Activated T-cell treated with anti-CD3 and anti-CD28 coated beads for 1 hour (primary cell): ENCODE data around the gene ELP1.

ENCODE experiments used
- DNase-seq: peaks from one replicate; pipeline ENCODE4 v3.0.0-alpha.2; 2020; ENCODE audit warnings: low read depth

The ELP1 gene

DNA sequence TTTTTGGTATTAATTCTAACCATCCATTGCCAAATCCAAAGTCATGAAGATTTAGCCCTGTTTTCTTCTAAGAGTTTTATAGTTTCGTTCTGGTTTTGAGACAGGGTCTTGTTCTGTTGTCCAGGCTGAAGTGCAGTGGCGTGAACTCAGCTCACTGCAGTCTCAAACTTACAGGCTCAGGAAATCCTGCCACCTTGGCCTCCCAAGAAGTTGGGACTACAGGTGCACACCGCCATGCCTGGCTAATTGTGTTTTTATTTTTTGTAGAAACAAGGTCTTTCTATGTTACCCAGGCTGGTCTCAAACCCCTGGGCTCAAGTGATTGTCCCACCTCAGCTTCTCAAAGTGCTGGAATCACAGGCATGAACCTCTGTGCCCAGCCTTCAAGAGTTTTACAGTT is 50.8 kb downstream of the ELP1 start:
- DNase-seq, result no peak

DNA sequence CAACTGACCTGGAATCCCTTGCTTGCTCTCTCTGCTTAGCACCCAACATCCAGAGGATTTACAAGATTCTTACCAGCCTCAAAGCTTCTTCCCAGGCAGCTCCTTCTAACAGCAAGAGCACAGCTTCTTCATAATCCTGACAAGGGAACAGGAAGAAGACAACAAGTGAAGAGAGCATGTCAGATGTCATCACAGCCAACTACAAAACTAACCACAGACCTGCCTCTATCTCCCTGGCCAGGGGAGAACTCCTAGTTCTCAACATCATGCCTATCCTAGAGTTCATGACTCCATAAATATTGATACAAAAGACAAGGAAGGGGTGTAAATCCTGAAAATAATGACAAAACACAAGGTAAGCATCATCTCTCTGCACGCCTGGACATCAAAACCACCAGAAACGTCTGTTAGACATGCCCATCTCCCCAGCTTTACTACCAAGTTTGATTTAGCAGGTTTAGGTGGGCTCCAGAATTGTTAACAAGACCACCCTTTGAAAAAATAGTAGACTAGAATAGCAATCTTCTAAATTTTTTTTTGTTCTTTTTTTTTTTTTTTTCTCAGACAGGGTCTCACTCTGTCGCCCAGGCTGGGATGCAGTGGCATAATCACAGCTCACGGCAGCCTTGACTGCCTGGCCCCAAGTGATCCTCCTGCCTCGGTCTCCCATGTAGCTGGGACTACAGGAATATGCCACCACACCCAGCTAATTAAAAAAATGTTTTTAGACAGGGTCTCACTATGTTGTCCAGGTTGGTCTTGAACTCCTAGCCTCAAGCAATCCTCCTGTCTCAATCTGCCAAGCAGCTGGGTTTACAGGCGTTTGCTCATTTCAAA is 51.7 kb downstream of the ELP1 start:
- no peak for DNase-seq

DNA sequence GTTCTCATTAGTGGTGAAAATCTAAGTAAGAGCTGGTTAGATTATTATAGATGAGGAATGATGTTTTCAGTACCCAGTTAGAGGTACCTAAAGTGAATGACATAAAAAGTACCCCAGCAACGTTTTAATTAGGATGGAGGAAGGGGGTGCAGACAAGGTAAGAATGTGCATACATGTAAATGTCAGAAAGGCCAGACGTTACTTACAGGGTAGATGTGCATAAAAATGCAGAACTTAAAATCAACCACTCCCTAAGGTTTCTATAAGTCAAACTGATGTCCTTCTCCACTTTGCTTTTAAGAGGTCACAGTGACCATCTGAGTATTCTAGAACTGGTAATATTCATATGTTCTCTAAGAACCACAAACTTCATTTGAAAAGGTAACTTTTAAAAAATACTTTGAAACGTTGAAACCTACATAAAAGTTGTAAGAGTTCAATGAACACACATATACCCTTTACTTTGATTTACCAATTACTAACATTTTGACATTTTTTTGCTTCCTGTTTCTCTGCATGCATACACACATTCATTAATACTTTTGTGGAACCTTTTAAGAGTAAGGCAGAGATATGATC is 53.1 kb downstream of the ELP1 start:
- DNase-seq, result no peak

DNA sequence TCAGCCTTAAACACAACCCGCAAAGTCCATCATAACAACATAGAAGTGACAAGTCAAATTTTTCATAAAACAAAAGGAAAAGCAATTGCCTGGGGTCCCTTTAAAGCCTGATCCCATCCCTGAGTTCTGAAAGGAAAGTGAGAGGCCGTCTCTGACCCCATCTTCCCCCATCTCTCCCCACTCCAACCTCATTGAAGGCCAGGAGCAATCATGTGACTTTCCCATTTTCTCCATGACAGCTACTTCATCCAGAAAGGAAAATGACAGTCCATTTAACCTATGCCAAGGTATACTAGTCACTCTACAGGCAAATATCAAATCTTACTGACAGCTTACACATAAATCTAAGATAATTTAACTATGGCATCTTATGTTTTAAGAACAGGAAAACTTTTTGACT is 56.4 kb downstream of the ELP1 start:
- no peak for DNase-seq

DNA sequence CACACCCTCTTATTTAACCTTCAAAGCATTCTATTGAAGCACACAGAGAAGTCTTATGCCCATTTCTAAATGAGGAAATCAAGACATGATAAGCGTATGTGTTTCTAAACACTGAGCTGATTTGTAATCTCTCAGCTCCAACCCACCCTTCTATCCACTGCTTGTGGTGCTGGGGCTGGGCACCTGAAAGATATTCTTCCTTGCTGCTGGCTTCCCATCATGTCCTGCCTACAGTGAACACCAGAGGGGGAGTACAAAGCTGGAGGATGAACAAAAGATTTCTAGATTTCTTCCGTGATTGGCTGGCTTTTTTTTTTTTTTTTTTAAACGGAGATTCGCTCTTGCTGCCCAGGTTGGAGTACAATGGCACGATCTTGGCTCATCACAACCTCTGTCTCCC is 57.5 kb downstream of the ELP1 start:
- no peak for DNase-seq

DNA sequence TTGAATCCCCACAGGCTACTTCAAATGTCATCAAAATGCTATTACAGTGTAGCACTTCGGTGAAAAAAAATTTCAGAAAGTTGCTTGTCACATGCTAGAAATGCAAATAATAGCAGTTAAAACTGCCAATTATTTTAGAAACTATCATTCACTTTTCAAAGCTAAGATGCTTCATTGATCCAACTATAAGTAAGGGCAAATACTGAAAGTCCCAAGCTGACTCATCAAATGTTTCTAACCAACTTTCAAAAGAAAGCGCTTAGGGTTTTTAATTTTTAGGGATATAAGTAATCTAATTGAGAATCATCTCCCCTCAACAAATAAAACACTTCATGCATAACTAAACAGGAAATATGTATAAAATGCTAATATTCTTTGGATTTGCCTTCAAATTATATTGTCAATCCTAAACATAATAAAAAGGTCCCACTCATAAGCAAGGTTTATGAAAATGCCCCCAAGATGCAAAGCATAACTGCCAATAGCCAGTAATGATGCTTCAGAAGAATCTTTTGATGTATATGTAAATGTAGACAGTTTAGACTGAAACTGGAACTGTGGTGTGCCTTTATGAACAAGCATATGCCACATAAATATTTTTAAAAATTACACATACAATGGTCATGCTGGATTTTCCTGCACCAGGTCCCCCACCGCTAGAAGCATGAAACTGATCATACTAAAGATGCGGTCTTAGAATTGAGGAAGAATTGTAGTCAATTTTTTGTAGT is 59.7 kb downstream of the ELP1 start:
- no peak for DNase-seq

DNA sequence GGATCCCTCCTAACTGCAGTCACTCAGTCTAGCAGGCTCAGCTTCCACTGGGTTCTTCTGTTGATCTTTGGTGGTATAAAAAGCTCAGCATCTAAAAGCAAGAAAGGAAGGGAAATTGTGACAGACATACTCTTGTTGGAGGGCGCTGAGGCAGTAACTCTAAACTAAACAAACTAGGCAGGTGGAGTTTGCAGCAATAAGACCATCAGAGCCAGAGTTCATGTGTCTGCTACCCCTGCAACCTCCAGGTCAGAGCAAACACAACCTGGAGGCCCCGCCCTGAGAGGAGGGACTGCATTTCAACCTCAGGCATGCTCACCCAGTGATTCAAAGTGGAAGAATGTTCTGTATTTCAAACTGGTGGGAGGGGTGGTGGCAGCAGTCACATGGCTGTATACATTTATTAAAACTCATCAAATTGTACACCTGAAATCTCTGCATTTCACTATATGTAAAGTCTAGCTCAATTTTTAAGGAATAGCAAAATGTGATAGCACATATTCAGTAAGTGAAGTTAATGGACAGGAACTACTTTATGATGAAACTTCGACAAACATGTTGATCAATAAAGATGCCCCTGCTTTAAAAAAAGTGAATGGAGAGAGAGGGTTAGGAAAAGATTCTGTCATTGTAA is 64.7 kb downstream of the ELP1 start:
- DNase-seq, result no peak

DNA sequence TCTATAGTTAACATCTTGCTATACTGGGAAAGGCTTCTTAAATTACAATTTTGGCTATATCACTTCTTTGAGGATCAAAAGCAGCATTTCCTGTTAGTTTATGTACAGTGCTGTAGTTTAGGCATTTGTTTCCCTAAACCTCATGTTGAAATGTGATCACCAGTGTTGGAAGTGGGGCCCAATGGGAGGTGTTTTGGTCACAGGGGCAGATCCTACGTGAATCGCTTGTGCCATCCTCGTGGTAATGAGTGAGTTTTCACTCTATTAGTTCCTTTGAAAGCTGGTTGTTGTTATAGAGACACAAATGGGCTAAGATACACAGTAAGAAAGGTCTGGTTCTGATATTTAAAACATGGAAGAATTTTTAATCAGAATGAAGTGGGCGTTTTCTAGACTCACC is 66.1 kb downstream of the ELP1 start:
- no peak for DNase-seq

DNA sequence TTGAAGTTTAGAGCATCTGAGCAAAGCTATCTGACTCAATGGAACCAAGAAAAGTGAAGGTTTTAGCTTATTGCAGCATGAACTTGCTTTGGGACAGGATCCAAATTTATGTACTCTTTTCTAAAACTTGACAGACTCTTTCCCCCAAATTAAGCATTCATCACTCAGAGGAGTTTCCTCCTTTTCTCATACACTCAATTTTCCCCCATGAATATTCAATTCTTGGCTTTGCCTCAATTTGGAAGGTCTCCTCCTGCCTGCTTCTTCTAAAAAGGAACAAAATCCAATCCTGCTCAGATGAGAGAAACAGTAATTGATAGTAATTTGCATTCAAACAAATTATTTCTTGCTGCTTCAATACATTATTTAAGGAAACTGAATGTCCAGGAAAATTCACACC is 66.8 kb downstream of the ELP1 start:
- DNase-seq, result no peak

DNA sequence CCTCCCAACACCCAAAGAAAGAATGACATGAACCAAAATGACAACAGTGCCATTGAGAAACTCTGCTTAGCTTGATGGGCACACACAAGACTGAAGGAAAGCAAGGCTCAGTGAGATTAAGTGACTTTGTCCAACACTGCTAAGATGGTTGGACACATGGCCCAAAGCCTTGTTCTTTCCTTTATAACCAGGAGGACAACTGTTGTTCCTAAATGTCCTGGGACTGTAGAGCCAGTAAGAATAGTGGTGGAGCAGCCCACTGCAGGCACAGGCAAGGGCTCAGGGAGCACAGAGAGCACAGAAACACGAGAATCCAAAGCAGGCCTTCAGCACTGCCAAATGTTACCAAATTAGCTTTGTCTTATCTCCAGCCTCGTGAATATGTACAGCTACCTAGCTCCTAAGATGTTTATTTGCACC is 67.9 kb downstream of the ELP1 start:
- no peak for DNase-seq

DNA sequence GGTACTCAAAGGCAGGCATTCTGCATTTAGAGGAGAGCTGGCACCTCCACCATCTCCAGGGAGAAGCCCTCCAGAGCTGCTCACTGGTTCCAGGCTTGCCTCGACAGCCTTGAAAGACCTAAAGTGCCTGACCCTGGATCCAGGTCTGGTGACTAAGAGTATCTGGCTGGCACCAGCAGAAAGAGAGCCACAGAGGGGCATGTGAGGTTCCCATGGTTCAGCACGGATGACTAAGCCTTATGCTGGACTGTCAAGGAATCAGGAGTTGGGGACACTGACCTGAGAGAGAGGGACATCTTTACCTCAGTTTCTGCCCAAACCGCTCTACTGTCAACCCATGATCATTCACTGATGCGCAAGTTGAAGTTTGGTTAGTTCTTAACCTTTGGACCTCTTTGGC is 68.9 kb downstream of the ELP1 start:
- no peak for DNase-seq

DNA sequence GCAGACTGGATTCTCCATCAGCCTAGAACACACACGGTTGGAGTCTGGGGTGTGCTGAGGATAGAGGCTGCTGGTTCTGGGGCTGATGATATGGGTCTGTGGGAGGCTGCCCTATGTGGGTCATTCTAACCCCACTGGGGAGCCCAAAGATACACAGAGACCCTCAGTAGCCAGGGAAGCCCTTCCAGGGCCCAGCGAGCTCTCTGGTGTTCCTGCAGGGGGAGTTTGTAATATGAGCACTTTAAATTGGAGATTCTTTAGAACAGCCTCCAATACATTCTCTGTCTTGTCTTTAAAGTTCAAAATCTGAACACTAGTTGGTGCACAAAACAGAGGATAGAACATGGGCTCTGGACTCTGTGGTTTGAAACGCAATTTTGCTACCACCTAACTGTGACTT is 69.5 kb downstream of the ELP1 start:
- no peak for DNase-seq

DNA sequence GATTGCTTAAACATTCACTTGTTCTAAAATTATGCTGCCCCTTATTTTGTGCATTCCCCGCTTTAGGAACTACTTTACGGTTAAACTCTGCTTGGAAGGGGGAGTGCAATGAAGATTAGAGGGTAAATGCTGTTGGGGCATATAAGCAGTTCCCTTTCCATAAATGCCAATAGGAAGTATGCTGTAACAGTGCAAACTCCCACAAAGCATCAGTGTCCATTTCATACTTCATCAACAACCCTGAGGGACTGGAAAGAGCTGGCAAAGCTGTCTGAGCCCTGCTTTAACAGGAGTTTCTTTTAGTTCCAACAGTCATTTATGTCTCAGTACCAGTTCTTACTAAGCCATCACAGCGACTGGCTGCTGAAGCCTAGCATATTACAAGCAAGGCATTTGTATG is 70.0 kb downstream of the ELP1 start:
- no peak for DNase-seq

DNA sequence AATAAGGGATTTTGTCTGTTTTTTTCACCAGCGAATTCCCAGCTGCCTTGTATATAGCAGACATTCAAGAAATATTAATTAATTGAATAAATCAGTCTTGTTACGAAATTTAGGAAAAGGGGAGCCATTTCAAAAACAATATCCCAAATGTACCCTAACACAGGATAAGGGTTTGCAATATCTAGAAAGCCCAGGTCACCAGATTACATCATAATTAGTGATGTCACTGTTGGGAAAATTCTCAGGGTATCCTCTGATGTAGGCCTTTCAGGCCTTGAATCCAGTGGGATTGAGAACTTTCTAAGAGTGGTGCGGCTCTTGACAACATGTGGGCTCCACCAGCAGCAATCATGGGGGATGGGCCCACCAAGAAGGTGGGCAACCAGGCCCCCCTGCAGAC is 71.9 kb downstream of the ELP1 start, which contains the start of gene ACTL7A:
TSS of gene ACTL7A (plus strand) at position 270 of the 400 bp plus-strand sequence. CDS start at position 327, 57 bp downstream.
- no peak for DNase-seq

DNA sequence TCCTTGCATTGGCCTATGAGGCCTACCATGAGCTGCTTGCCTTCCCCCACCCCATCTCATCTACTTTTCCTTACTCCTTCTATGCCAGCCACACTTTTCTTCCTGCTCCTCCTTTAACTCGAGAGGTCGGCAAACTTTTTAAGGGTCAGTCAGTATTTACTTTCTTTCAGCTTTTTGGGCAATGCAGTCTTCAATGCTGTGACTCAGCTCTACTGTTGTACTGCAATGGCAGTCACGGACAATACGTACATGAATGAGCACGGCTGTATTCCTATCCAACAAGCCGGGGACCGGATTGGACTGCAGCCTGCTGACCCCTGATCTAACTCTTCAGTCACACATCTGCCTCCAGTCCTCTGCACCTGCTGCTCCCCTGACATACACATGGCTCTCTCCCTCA is 72.5 kb downstream of the ELP1 start:
- DNase-seq, result no peak

DNA sequence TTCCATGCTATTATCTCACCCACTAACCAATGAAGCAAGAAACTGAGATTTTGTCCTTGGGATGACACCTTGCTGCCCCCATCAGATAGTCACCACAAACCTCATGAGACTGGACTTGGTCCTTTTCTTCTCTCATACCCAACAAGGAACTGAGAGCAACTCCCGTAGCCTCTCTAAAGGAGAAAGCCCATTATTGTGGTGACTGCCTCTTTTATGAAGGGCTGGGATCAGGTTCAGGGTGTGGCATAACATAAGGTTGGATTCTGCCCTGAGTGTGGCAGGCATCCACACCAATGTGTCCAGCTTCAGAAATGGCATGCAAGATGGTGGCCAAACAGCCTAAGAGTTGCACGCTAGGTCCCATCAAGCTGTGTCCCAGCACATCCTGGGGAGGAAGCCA is 73.2 kb downstream of the ELP1 start:
- no peak for DNase-seq

DNA sequence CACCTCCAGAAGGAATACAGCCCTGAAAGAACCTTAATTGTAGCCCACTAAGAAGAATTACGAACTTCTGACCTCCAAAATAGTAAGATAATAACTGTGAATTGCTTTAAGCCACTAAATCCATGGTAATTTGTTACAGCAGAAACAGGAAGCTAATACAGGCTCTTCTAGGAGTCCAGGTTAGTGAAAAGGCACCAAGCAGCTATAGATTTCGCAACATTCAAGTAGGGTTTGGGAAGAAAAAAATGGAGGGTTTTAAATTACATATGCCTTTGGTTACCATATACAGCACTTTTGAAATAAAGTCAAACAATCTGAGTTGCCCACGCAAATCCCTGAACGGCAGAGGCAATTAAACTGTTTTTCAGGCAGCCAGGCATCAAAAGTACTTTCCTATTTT is 73.6 kb downstream of the ELP1 start:
- DNase-seq, result no peak

DNA sequence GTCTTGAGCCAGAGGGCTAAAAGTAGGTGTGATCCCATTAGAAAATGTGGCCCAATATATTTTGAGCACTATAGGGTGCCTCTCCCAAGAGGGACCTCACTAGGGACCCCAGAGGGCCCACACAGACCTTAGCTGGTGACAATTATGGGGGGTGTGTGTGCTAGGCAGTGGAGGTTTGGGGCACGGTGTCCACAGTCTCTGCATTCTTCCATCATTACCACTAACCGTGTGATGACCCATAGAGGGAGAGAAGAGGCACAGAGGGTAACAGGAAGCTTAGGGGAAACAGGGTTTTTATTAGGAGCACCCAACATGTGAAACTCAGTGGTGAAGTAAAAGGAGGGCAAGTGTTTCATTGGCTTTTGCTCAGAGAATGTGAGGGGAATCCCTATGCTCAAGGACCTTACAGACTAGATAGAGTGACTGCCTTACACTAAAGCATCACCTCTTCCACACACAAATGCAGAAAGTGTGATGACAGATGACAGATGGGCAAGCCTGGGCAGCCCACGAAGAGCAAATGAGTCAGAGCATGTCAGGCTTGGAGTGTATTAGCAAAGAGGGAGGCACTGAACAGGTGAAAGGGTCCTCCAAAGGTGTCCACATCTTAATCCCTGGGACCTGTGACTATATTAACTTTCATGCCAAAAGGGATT is 74.3 kb downstream of the ELP1 start:
- DNase-seq, result no peak

DNA sequence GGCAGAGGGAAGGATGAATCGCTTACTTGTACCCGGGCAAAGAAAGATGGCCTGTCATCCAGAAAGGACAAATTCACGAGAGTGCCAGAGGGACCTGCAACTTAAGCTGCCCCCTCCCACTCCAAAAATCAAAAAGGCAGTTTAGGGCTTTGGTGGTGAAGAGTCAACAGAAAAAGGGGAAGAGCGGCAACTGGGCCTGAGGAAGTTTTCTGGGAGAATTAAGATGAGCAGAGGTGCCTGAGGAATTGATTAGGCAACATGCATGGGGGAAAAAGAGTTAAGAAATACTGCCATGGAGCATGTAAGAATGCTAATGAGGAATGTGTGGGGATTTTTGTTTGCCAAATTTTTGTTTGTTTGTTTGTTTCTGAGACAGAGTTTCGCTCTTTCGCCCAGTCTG is 76.4 kb downstream of the ELP1 start:
- no peak for DNase-seq

DNA sequence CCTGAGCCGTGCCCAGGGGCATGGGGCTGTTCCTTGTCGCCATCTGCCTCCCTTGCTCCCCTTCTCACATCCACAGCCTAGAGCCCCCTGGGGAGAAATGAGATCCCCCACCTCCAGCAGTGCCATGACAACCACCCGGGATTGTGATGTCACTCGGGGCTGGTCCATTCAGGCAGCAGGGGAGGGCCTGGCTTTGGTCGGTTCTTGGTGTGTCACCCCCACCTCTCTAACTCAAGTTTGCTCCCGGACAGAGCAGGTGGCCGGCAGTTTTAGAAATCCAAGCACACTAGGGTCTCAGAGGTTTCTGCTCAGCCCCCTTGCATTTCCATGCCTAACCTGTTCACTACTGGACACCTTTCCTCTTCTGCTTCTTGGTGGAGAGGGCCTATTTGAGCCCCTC is 78.0 kb downstream of the ELP1 start, which contains the start of gene ACTL7B:
TSS of gene ACTL7B (minus strand) at position 99 of the 400 bp plus-strand sequence. CDS start at position 43, 56 bp downstream.
- no peak for DNase-seq

DNA sequence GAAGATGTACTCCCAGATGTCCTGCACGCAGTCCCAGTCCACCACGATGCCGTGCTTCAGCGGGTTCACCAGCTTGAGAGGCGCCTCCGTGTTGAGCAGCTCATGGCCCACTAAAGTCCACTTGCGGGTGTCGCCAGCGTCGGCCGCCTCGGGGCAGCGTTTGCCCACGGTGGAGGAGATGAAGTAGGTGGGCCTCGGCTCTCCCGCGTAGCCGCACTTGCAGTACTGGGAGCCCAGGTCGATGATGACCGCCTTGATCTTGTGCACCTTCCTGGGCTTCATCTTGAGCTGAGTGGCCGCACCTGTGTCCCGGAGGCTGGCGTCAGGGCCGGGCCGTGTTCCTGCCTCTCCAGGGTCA is 78.4 kb downstream of the ELP1 start:
- DNase-seq, result no peak
